GM21515 (cell line): ENCODE data around the gene STARD3NL.
"Not testable (repeated sequence)": the region's sequence is repeated elsewhere in the genome, so short reads cannot be mapped to it uniquely, and the experiment has no call there.

Experiments
- ATAC-seq: cut with Tn5 transposase; IDR thresholded peaks from one replicate; pipeline ENCODE4 v1.9.1; 2021; ENCODE audit not compliant: unreplicated experiment

The STARD3NL gene

DNA sequence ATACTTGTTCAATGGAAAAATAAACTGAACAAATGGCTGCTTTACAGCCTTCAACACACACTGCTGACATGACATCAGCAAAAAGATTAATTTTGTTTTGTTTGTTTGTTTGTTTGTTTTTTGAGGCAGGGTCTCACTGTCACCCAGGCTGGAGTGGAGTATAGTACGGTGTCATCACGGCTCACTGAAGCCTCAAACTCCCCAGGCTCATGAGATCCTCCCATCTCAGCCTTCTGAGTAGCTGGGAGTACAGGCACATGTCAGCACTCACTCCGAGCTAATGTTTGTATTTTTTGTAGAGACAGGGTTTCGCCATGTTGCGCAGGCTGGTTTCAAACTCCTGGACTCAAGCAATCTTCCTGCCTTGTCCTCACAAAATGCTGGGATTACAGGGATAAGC lies 84.5 kb downstream of the STARD3NL start:
- ATAC-seq: no peak

DNA sequence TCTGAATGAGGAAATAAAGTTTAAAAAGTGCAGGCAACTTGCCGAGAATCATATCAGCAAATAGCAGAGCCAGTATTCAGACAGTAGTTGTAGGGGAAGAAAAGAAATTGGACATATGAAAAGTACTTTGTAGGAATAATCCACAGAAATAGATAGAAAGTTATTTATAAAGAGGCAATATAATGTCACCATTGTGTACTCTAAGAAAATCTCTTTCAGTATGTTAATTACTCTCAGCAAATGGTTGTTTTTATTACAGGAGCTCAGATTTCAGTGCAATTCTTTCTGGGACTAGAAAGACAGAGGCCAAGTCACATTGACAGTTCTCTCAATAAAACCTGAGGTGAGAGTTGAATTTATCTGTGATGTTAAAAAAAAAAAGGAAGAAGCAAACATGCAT lies 85.2 kb downstream of the STARD3NL start:
- not testable (repeated sequence) for ATAC-seq

DNA sequence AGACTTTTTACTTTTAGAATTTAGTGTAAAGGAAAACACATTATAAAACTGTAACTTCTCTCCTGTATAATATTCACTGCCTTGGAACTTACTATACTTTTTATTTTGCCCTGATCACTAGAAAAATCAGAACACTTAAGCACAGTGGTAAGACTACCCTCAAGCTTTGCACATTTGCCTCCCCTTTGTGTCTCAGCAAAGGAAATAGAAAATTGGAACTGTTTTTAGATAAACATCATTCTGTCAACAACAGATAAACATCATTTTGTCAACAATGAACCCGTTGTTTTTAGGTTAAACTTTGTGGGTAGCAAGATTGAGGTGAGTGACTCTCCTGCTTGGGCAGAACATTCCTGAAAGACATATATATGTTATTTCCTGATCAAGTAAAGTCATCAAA lies 86.6 kb downstream of the STARD3NL start:
- ATAC-seq: not testable (repeated sequence)

DNA sequence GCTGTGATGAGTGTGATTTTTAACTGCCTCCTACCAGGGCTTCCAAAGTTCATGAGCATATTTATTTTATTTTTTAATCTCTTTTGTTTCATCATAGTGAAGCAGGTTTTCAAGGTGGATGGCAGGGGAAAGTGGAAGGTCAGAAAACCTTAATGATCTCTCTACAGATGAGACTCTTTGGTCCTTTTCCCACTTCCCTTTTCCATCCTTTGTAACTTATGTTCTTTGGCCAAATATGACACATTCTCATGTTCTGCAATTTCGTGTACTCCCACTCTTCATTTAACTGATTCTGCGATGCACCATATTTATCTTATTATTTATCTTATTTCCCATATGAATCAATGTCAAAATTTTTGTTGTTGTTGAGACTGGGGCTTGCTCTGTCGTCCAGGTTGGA lies 87.9 kb downstream of the STARD3NL start:
- not testable (repeated sequence) for ATAC-seq

DNA sequence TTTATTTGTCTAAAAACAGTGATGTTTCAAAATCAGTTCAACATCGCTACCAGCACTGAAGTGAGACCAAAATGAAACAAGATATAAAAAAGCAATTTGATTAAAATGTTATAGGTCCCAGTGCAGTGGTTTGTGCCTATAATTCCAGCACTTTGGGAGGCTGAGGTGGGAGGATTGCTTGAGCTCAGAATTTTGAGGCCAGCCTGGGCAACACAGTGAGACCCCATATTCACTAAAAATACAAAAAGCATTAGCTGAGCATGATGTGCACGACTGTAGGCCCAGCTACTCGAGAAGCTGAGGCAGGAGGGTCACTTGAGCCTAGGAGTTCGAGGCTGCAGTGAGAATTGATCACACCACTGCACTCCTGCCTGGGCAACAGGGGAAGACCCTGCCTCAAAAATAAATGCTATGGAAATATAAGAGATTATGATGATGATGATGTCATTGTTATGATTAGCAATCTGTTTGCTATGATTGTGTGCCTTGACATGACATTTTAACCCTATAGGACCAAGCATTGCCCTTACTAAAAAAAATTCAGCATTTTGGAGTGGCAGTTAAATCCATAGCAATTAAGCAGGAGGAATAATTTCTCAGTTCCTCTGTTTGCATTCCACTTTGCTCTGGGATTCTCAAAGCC lies 91.8 kb downstream of the STARD3NL start:
- not testable (repeated sequence) for ATAC-seq

DNA sequence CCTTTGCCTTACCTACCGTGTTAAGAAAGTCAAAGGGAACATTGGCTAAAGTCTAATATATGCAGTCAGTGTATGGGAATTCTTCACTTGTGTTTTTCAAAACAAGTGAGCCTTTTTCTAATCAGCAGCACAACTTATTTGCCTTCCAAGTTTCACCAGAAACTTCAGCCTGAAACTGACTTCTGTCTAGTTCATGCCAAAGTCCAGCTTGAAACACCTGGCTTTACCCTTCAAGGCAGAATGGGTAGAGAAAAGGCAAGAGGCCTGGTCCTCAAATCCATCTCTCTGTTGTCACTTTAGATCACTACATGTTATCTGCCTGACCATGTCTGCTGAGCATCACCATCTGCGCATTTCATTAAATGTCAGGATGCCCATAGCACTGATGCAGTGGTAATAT lies 92.4 kb downstream of the STARD3NL start:
- ATAC-seq: not testable (repeated sequence)

DNA sequence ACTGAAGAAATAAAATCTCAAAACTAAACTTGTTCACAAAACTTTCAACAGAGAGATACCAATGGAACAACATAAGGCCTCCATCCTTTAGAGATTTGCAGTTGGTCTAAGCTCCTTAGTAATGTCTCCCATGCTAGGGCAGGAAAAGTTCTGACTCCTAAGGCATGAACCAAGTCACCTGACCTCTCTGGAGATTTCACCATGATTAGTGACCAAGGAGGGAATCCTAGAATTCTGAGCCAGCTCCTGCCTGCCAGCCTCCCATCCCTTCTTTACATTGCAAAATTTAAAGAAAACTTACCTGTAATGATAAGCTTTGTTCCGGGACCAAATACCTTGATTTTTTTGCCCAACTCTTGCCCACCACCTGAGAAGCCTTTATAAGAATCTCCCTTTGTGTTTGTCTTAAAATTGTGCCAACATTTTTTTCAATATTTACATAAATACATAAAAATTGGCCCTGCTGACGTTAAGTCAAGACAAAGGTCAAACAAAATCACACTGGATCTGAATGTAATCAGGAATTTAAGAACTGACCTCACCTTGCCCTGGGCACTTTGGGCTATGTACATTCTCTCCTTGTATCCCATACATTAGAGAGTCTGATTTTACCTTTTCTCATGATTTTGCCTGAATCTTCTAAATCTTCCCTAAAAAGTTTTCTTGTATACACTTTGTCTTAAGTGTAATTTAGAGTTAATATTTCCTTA lies 95.4 kb downstream of the STARD3NL start, which contains the start of gene TARP:
Gene TARP (minus strand): TSS at position 351 of the 710 bp plus-strand sequence.
- ATAC-seq: no peak

DNA sequence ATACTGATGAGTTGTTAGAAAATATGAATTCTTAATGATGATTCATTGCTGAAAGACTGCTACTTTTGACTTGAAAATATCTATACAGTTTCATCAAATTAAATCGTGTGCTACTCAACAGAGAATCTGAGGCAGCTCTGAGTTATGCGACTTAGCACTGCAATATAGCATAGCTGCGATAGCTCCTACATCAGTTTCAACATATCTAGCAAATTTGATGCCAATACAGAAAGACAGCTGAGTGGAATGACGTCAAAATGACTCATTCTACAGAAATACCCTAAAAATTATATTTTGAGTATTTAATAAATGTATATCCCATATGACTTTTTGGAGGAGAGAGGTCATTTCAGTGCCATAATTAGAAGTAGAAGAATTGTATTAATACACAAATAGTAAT lies 96.4 kb downstream of the STARD3NL start:
- no peak for ATAC-seq

DNA sequence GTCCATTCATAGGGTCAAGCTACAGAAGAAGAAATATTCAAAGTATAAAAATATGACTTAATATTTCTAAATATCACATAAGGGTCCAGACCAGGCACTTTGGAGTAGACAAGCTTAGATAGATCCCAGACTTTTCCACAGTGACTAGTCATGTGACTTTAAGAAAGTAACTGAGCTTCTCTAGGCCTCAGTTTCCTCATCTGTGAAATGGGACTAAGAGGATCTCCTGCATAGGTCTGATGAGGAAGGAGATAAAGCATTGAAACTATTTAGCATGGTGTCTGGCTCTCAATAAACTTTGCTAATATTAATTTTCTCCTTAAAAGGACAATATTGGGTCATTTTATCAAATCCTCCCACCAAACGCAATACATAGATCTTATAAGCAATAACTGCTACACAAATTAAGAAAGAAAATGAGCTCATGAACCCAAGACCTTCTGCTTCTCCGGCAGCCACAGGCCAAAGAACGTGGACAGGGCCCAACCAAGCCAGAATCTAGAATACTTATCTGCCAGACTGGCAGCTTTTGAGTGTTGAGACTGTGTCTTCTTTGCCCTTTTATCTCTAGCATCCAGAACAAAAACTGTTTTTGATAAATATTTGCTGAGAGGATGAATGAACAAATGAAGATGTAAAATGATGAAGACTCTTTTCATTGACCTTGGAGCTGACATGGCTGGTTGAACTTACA lies 97.0 kb downstream of the STARD3NL start:
- ATAC-seq: no peak

DNA sequence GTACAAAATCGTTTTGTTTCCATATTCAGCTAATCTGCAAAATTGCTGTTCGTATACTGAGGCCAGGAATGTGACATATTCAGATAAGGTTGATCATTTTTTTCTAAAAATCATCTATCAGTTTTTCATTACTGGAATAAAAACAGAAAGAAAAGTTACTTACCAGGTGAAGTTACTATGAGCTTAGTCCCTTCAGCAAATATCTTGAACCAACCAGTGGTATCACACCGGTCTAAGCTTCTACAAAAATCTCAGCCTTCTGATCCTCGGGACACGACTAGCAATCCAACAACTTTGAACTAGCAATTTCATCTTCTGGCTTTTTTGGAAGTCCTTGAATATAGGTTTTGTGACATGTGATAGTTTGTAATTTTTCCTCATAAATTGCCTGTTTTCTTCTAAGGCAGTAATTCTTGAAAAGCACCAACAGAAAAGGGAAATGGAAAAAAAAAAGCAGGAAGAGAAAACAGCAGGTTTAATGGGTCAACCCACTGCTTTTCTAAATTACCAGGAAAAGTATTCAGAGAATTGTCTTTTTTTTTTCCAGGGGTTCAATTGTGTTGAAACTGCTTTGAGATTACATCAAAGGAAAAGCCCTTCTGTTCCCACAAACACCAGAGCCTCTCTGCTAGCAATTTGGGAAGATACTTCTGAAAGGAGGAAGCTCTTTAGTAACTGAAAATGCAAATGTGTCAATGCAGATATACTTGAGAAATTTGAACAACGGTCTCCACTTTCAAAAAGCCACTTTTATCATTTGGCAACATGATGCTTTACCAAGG lies 98.2 kb downstream of the STARD3NL start:
- ATAC-seq: no peak

DNA sequence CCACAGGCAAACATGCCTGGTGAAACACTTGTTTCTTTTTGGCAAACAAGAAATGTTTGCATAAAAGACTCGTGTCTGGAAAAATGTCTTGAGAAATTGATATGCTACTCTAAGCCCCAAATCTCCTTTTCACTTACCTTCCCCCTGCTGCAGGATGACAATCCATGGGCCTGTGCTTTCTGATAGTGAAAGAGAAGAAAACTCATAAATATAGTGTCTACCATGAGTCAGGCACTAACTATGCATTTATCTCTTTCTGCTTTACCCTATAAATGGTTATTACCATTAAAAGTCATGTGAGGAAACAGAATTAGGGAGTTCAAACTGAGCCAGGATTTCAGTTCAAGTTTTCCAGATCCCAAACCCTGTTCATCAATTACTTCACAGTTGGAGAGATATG lies 102.0 kb downstream of the STARD3NL start:
- no peak for ATAC-seq
